GM12873 (cell line): Measurements from ENCODE around the gene CARD19.

Experiments used
- TF ChIP-seq, protein P1 (sequence below): IDR thresholded peaks from 2 replicates; pipeline ENCODE4 v1.5.1; 2012; ENCODE audit warnings: low read depth, mild to moderate bottlenecking, moderate library complexity, low read length, control low read depth; ENCODE audit not compliant: insufficient read depth; ENCODE audit errors: missing control alignments

CARD19 gene

DNA sequence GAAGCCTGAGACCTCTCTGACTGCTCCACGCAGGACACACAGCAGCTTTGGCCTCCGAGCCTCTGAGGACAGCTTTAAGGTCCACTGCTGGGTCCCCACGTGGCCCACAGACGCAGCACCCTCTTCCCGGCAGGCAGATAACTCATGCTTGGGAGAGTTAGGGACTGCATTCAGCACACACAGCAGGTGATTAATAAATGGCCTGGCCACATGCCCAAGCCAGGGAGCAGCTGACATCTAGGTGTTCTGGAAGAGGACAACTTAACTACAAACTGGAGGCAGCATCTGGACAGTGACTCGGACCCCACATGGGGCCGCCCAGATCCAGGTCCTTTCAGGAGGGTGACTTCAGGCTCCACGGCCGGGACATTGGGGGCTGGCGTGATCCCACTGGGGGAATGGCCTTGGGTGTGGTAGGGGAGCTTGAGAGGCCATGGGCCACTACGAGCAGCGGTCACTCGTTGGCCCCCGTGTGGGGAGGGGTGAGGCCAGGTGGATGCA lies 26.8 kb downstream of the CARD19 start:
- TF ChIP-seq, protein P1, sequence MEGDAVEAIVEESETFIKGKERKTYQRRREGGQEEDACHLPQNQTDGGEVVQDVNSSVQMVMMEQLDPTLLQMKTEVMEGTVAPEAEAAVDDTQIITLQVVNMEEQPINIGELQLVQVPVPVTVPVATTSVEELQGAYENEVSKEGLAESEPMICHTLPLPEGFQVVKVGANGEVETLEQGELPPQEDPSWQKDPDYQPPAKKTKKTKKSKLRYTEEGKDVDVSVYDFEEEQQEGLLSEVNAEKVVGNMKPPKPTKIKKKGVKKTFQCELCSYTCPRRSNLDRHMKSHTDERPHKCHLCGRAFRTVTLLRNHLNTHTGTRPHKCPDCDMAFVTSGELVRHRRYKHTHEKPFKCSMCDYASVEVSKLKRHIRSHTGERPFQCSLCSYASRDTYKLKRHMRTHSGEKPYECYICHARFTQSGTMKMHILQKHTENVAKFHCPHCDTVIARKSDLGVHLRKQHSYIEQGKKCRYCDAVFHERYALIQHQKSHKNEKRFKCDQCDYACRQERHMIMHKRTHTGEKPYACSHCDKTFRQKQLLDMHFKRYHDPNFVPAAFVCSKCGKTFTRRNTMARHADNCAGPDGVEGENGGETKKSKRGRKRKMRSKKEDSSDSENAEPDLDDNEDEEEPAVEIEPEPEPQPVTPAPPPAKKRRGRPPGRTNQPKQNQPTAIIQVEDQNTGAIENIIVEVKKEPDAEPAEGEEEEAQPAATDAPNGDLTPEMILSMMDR: no peak

GRCh38 chr9:93123561-93124283 lies 27.7 kb downstream of the CARD19 start:
- TF ChIP-seq, protein P1: no peak

DNA sequence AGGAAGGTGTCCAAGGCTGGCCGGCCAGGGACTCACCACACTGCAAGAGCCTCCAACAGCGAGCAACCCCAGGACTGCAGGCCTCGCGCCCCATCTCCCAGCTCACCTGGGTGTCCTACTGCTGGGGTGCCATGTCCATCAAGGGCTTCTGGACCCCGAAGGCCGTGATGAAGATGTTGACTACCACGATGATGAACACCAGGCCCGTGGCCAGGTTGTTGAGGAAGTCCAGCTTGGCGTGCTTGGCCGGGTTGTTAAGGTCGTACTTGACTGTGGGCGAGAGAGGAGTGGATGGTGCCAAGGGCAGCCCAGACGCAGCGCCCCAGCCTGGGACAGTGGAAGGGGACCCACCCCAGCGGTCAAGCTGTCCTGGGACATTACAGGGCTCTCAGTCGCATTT lies 28.8 kb downstream of the CARD19 start:
- TF ChIP-seq, protein P1: no peak

DNA sequence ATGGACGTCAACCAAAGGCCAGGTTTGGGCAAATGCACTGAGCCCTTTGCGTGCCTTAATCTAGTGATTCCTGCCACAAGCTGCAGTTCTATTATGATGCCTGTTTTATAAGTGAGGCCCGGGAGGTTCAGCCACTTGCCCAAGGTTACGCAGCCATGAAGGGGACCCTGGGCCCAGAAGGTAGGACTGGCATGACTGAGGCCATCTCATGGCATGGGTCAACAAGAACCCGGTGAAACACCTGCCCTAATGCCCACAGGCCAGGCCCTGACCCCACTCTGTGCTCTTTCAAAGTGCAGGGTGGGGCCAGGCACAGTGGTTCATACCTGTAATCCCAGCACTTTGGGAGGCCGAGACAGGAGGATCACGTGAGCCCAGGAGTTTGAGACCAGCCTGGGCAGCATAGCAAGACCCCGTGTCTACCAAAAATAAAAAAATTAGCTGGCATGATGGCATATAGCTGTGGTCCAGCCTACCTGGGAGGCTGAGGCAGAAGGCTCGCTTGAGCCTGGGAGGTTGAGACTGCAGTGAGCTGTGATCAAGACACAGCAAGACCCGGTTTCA lies 29.4 kb downstream of the CARD19 start:
- TF ChIP-seq, protein P1: no peak

GRCh38 chr9:93126151-93126781 lies 30.2 kb downstream of the CARD19 start:
- TF ChIP-seq, protein P1: no peak

GRCh38 chr9:93126825-93127368 lies 30.9 kb downstream of the CARD19 start:
- TF ChIP-seq, protein P1: no peak

GRCh38 chr9:93127395-93127911 lies 31.4 kb downstream of the CARD19 start:
- TF ChIP-seq, protein P1: no peak
